HuH-7.5 (cell line): ENCODE data around the gene MYT1.

Source experiments
- DNase-seq: peaks from one replicate; pipeline ENCODE4 v3.0.0; 2011; ENCODE audit warnings: low spot score

MYT1 gene

GRCh38 chr20:64247970-64248841, 84.0 kb downstream of the MYT1 start:
- DNase-seq = no peak

GRCh38 chr20:64250027-64250426, 85.8 kb downstream of the MYT1 start:
- DNase-seq = no peak

GRCh38 chr20:64253000-64253383, 88.7 kb downstream of the MYT1 start:
- DNase-seq = no peak

DNA sequence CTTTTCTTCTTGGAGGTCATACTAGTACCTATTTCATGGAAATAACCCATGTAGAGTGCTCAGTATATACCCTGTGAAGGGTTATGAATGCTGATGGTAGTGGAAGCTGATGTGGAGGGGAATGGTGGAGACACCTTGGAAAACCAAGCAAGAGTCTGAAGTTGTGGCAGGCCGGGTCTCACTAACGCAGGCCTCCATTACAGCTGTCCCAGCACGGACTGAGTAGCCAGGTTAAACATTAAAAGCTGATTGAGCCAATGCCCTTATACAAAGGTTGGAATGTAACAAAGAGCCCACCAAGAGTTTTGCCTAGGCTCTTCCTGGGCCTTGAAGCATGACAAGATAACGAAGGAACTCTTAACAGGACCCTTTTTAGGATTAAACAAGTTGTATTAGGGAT, 89.2 kb downstream of the MYT1 start:
- DNase-seq = no peak

DNA sequence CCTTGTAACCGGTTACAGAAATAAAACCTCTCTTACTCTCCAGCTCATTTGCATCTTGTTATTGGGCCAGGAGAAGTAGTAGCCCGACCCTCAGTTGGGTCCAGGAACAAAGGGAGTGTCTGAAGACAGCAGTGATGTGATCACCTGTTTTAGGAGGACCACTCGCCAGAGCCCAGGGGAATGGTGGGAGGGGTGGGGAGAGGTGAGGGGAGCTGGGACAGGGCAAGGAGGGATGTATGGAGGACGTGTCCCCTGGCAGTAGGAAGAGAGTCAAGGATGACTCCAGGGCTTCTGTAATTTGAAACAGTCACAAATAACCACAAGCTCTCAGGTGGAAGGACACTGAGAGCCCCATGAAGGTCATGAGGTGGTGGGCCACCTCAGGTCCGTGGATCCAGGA, 89.9 kb downstream of the MYT1 start:
- no peak for DNase-seq

- no peak for DNase-seq
Observed at GRCh38 chr20:64254571-64255360, 90.5 kb downstream of the MYT1 start.

GRCh38 chr20:64255361-64256281, 91.4 kb downstream of the MYT1 start, which contains the start of gene PCMTD2:
TSS of gene PCMTD2 (plus strand) at chr20:64255748. CDS start at chr20:64259966, 4,218 bp downstream.
- DNase-seq = peak; percentile 97

DNA sequence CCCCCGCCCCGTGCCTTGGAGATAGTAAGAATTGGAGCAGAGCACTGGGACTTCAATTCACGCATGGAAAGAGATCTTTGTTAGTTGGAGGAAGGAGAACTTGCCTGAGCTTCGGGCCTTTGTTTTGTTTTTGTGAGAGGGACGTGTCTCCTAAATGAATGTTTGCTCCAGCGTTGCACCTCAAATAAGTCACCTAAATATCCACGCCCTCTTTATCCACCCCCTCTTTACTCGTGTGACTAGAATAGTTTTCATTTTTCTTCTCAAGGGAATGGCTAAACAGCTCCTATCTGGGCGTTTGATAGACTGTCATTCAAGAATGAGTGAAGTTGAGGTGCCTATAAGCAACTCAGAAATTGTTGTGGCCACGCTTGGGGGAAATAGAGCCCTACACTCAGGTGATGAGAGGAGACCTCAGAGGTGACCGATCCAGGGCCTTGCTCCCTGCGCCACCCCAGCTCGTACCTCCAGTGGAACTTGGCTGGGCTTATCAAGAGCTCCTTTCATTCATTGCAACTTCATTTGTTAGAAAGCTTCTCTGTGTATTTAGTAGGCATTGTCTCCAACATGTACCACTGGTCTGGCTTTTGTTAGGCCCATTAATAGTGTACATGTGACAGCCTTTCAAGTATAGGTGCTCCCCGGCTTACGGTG, 92.2 kb downstream of the MYT1 start:
- DNase-seq = no peak

DNA sequence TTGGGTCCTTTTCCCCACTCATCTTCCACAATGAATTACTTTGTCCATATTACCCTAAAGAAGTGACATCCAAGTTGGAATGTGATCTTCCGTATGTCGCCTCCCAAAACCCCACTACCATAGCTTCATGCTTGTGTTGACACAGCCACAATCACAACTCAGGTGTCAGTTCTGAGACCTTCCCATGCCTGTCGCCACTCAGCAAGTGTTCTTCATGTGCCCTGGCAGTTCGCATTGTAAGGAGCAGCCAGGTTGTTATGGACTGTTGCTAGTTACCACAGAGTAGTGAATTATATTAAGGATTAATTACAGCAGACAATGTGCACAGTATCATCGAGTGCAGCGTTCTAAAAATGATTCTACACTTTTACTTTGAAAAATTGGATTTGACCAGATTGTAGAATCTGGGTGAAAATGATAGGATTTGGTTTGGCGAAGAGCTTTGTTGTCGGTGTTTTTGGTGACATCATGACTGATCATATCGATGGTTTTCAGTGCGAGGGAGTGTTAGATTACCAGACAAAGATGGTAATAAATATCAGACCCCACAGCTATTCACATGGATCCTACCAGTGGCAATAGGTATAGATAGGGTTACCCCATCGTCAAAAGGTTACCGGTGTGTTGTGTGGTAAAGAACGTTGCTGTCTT, 93.0 kb downstream of the MYT1 start:
- no peak for DNase-seq

GRCh38 chr20:64258071-64258823, 94.0 kb downstream of the MYT1 start:
- no peak for DNase-seq

- DNase-seq = no peak
Observed at GRCh38 chr20:64260239-64260638, 96.0 kb downstream of the MYT1 start.

GRCh38 chr20:64261138-64261537, 96.9 kb downstream of the MYT1 start:
- DNase-seq = no peak

GRCh38 chr20:64264091-64264490, 99.8 kb downstream of the MYT1 start:
- DNase-seq = no peak

DNA sequence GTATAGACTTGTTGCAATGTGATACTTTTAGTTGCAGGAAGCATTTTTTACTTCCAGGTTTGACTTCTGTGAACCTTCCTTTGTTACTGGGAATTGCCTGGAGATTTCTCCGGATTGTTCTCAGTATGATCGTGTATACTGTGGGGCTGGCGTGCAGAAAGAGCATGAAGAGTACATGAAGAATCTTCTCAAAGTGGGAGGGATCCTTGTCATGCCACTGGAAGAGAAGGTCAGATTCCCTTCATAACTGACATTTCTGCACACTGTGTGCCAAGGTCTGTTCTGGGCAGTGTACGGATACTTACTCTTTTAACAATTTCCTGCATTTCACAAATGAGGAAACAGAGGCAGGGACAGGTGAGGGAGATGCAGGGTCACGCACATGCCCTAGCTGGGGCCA, 100.9 kb downstream of the MYT1 start:
- no peak for DNase-seq

DNA sequence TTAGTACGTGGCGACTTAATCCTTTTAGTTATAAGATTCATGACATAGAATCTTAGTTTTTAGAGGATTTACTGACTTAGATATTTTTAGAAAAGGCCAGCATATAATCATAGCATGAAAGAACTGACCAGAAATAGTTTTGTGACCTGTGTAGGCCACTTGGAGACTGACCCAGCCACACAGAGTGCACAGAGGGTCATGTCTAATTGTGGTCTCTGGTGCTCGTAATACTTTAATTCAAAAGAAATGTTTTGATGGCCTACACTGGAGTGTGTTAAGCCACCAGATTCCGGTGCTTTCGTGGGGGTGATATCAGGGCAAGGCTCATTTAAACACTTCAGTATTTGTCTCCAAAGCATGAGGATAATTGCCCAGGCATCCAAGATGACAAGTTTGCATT, 102.7 kb downstream of the MYT1 start:
- DNase-seq = no peak

DNA sequence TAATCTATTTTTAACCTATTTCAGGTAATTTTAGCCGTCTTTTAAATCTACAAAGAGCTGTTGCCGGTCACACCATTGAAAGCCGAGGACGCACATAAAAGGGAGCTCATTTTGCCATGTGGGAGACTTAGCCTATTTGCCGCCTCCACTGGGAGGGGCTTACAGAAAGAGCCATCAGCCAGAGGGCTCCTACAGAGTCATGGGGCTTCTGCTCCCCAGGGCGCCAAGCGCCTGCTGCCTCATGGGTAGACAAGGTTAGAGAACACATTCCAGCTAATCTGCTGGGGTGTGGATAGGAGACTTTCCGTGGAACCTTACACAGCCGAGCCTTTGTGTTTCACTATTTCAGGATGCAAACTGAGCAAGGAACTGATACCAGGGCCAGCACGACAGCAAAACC, 103.9 kb downstream of the MYT1 start:
- DNase-seq = no peak

- DNase-seq = no peak
Observed at GRCh38 chr20:64269604-64270411, 105.6 kb downstream of the MYT1 start.

DNA sequence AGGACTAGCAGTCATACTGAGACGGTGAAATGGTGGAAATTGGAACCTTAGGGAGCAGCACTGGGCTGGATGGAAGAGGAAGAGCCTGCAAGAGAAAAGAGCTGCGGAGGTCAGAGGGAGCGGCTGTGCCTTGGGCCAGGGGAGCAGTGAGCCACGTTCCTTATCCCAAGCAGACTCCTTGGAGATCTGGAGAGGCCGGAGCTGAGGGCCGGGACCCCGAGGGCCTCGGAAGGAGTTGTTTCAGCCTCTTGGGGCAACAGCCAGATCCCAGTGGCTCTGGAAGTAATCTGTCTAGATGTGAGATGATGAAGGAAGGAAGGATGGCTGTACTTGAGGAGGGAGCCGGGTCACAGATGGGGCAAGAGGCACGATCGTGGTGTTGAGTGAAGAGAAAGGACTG, 107.4 kb downstream of the MYT1 start:
- DNase-seq = no peak

DNA sequence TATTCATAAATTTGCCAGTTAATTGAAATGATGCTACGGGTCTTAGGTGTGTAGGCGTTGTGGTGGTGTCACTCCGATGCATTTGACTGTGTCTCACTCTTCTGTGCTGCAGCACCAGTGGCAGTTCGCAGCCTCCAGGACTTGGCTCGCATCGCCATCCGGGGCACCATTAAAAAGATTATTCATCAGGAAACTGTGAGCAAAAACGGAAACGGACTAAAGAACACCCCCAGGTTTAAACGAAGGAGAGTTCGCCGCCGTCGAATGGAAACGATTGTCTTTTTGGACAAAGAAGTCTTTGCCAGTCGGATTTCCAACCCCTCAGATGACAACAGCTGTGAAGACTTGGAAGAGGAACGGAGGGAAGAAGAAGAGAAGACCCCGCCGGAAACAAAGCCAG, 108.9 kb downstream of the MYT1 start:
- DNase-seq = no peak

- no peak for DNase-seq
Observed at GRCh38 chr20:64276817-64277216, 112.6 kb downstream of the MYT1 start.
